Sigmoid colon (tissue), 4 donors: ENCODE data around the gene SLC16A1.

Source experiments
- CTCF ChIP-seq, 4 experiments: fragments of 450-650 bp in 3 of 4; fragments of 200-600 bp in 1 of 4; IDR thresholded peaks; one replicate each; pipeline ENCODE4 v1.5.1; 2016 to 2019; ENCODE audit warnings: antibody characterized with exemption in 4 of 4, mild to moderate bottlenecking in 3 of 4, moderate library complexity in 2 of 4
- POLR2A ChIP-seq, 2 donors: fragments of 450-650 bp; IDR thresholded peaks; one replicate each; pipeline ENCODE4 v1.6.1; 2016; ENCODE audit warnings: antibody characterized with exemption in 2 of 2, mild to moderate bottlenecking in 2 of 2, moderate library complexity in 2 of 2
- POLR2AphosphoS5 ChIP-seq, 4 donors: sonication (generic); formaldehyde crosslinking; IDR thresholded peaks; one replicate each; pipeline ENCODE4 v1.6.1; 2017; ENCODE audit warnings: antibody characterized with exemption in 4 of 4

GRCh38 chr1:112982853-112983536 is 27.0 kb upstream of the SLC16A1 start:
- no peak for TF ChIP-seq CTCF (IDR thresholded peaks at IDR 0.05)
- no peak for TF ChIP-seq POLR2A (IDR thresholded peaks at IDR 0.05)
- TF ChIP-seq POLR2AphosphoS5 (IDR thresholded peaks at IDR 0.05) = peak in 3 of 4 donors; percentile 42 to 57 (median 49)
